AG09309 (cell line): ENCODE results near the gene ADGRB3.

Source experiments
- DNase-seq: peaks from one replicate; pipeline ENCODE4 v3.0.0-alpha.2; 2010; ENCODE audit warnings: low read depth
- H3K4me3 ChIP-seq: 2 replicates; pipeline ENCODE4 v1.5.1; 2011; ENCODE audit warnings: mild to moderate bottlenecking, low read depth, low read length, moderate library complexity; ENCODE audit not compliant: control insufficient read depth
- CTCF ChIP-seq: IDR thresholded peaks from 2 replicates; pipeline ENCODE4 v1.5.1; 2011; ENCODE audit warnings: mild to moderate bottlenecking, low read depth, low read length, inconsistent platforms; ENCODE audit not compliant: insufficient read depth, control insufficient read depth; ENCODE audit errors: missing control alignments

Gene ADGRB3

GRCh38 chr6:69064226-69064625 is 429.1 kb downstream of the ADGRB3 start:
- DNase-seq, result no peak
- no peak for TF ChIP-seq CTCF
- no peak overlapping the region for H3K4me3 ChIP-seq

GRCh38 chr6:69069881-69070280 is 434.8 kb downstream of the ADGRB3 start:
- TF ChIP-seq CTCF, result no peak
- H3K4me3 ChIP-seq, result no peak overlapping the region
- no peak for DNase-seq

GRCh38 chr6:69072796-69073195 is 437.7 kb downstream of the ADGRB3 start:
- H3K4me3 ChIP-seq, result no peak overlapping the region
- no peak for DNase-seq
- TF ChIP-seq CTCF, result no peak

- no peak for TF ChIP-seq CTCF
- DNase-seq, result no peak
- no peak overlapping the region for H3K4me3 ChIP-seq
These were observed 449.8 kb downstream of the ADGRB3 start for GRCh38 chr6:69084746-69085335.

- H3K4me3 ChIP-seq, result no peak overlapping the region
- no peak for DNase-seq
- no peak for TF ChIP-seq CTCF
These were observed 451.6 kb downstream of the ADGRB3 start for GRCh38 chr6:69086689-69087088.

- no peak overlapping the region for H3K4me3 ChIP-seq
- no peak for TF ChIP-seq CTCF
- no peak for DNase-seq
These were observed 454.5 kb downstream of the ADGRB3 start for GRCh38 chr6:69089539-69089938.

GRCh38 chr6:69090132-69090531 is 455.1 kb downstream of the ADGRB3 start:
- DNase-seq, result no peak
- no peak overlapping the region for H3K4me3 ChIP-seq
- TF ChIP-seq CTCF, result no peak
